Astrocyte of the spinal cord (primary cell): ENCODE data around the gene NUDT1.

Experiments
- DNase-seq: peaks from one replicate; pipeline ENCODE4 v3.0.0; 2011; ENCODE audit warnings: low read depth, low spot score
- H3K4me3 ChIP-seq: 2 replicates; pipeline ENCODE4 v1.5.1; 2011; ENCODE audit warnings: low read depth, mild to moderate bottlenecking, low read length, moderate library complexity
- CTCF ChIP-seq: IDR thresholded peaks from 2 replicates; pipeline ENCODE4 v1.5.1; 2012; ENCODE audit warnings: low read depth, mild to moderate bottlenecking, low read length, inconsistent platforms
- in situ Hi-C: cut with HindIII; loops from 2 replicates; pipeline ENCODE4 v1.10.0; 2017; ENCODE audit warnings: low sequenced_read_pairs

Gene NUDT1

GRCh38 chr7:2211926-2212325 lies 30.1 kb upstream of the NUDT1 start:
- H3K4me3 ChIP-seq = no peak overlapping the region
- no peak for DNase-seq
- TF ChIP-seq CTCF = no peak
- in situ Hi-C loops = no loop called here

GRCh38 chr7:2212906-2213305 lies 29.1 kb upstream of the NUDT1 start:
- no peak for DNase-seq
- no peak overlapping the region for H3K4me3 ChIP-seq
- no peak for TF ChIP-seq CTCF
- in situ Hi-C loops = no loop called here

- DNase-seq = no peak
- in situ Hi-C loops = no loop called here
- no peak for TF ChIP-seq CTCF
- H3K4me3 ChIP-seq = no peak overlapping the region
These were observed 28.3 kb upstream of the NUDT1 start for GRCh38 chr7:2213551-2214215.

- no peak for TF ChIP-seq CTCF
- no peak for DNase-seq
- H3K4me3 ChIP-seq = no peak overlapping the region
- in situ Hi-C loops = no loop called here
These were observed 27.4 kb upstream of the NUDT1 start for GRCh38 chr7:2214636-2215035.

DNA sequence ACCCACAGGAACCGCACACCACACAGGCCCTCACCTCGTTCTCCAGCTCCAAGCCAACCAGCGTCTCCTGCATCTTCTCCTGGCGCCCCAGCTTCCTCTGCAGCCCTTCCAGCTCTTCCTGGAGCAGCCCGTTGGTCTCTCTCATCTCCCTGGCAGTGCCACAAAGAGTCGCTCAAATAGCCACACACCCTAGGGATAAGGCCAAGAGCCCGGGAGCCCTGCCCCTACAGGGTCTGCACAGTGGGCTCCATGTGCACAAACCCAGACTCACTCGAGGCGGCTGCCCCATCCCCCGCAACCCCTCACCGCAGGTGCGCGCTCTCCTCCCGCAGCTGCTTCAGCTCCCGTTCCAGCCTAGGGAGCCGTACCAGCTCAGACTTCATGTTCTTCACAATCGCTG lies 26.2 kb upstream of the NUDT1 start:
- DNase-seq = no peak
- H3K4me3 ChIP-seq = no peak overlapping the region
- in situ Hi-C loops = no loop called here
- no peak for TF ChIP-seq CTCF

DNA sequence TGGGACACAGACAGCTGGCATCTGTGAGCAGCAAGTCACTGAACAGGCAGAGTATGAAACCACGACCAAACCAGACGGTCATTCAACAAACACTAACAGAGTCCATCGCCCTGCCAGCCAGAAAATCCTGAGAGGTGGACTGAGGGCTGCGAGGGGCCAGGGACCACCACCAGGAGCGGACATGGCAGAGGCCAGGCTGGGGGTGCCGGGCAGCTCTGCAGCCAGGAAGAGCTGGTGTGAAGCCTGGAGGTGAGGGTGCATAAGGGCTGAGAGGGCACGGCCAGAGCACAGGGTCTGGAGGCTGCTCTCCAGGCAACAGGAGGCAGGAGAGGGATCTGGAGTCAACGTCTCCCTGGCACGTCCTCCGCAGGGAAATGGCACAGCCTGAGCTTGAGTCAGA lies 24.8 kb upstream of the NUDT1 start:
- TF ChIP-seq CTCF = no peak
- no peak overlapping the region for H3K4me3 ChIP-seq
- no peak for DNase-seq
- in situ Hi-C loops = no loop called here
